ENCODE data around the gene CCDC47.

The CCDC47 gene

DNA sequence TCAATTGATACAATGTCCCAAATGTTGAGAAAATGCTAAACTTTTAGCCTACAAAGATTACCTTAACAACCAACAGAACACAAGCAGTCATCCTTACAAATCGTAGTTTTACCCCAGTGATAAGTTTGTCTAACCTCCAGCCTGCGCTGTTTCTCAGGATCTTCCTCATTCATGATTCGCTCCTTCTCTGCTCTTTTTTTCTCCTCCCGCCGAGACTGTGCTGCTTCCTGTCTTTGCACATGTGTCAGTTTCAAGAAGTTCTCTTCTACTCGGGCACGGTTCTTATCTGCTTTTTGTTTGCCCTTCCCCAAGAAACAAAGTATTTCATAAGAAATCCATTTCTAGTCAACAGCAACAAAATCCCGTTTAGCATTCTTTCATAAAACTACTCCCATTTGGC, 21.6 kb downstream of the CCDC47 start:
- TF ChIP-seq, protein P1, sequence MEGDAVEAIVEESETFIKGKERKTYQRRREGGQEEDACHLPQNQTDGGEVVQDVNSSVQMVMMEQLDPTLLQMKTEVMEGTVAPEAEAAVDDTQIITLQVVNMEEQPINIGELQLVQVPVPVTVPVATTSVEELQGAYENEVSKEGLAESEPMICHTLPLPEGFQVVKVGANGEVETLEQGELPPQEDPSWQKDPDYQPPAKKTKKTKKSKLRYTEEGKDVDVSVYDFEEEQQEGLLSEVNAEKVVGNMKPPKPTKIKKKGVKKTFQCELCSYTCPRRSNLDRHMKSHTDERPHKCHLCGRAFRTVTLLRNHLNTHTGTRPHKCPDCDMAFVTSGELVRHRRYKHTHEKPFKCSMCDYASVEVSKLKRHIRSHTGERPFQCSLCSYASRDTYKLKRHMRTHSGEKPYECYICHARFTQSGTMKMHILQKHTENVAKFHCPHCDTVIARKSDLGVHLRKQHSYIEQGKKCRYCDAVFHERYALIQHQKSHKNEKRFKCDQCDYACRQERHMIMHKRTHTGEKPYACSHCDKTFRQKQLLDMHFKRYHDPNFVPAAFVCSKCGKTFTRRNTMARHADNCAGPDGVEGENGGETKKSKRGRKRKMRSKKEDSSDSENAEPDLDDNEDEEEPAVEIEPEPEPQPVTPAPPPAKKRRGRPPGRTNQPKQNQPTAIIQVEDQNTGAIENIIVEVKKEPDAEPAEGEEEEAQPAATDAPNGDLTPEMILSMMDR (IDR thresholded peaks at IDR 0.05), result no peak

DNA sequence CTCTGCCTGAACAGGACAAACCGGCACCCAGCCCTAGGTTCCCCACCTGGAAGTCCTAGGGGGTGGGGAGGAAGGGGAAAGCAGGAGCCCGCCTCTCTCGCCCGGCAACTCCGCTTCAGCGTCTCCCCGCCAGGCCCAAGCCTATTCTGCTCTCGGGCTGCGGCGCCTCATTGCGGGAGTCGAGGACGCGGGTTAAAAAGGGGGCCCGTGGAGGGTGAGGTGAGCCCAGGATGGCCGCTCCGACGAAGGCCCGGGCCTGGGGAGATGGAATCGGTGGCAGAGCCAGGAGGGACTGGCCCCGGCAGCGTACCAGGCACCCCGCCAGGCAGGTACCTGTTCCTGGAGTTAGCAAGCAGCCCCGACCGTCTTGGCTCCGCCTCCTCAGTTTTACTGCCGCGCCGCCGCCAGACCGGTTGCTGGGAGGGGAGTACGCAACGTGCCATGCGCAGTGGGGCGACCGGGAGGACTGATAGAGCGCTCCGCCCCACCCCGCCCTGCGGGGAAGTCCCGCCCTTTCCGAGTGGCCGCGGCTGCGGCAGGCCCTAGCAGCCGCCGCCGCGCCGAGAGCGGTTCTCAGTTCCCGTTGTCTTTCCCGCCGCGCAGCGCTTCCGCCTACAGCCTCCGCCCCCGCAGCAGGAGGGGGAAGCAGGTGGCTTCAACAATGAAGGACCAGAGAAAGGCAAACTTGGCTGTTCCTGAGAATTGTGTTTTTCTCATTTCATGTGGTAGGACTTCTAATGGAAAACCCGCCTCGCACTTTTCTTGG, 31.8 kb downstream of the CCDC47 start, which contains the start of gene STRADA:
Gene STRADA, minus strand, starts transcription at position 392 of the 766 bp plus-strand sequence. CDS start 13,430 bp downstream, outside the sequence.
- TF ChIP-seq, protein P1 (IDR thresholded peaks at IDR 0.05), result no peak

DNA sequence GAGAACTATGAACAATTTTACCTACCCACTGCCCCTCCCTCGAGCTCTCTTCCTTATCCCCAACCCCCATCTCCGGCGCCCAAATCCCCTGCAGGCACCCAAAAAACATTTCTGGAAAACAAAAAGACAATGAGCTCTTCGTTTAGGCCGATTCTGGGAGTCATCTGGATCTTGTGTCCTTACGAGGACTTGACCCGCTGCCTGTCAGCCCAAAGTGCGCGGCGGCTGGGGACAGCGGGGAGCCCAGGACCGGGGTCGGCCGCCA, 32.3 kb downstream of the CCDC47 start:
- TF ChIP-seq, protein P1 (IDR thresholded peaks at IDR 0.05), result no peak

DNA sequence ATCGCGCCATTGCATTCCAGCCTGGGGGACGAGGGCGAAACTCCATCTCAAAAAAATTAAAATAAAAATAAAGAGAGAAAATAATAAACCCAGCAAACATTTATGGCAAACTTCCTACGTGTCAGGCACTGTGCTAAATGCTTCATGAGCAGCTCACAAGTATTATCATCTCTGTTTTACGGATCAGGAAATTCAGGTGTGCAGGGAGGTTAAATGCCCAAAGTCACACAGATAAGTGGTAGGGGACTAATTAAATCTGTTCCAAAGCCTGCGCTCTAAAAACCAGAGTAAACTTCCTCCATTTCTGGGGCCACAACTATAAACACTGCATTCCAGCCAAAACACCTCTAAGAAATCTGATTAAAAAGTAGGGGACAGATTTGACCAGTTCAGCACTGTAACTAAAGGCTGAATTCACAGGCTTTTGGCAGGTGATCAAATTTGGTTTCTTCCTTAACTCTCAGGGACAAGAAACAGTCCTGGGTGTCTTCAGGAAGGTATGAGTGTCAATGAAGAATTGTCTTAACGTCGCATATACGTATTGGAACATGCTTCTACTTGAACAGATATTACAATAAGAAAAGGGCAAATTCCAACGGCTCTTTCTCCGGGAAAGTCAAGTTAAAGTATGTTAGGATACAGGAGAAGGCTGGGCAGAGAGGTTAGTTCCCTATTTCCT, 32.8 kb downstream of the CCDC47 start:
- TF ChIP-seq, protein P1 (IDR thresholded peaks at IDR 0.05), result no peak

DNA sequence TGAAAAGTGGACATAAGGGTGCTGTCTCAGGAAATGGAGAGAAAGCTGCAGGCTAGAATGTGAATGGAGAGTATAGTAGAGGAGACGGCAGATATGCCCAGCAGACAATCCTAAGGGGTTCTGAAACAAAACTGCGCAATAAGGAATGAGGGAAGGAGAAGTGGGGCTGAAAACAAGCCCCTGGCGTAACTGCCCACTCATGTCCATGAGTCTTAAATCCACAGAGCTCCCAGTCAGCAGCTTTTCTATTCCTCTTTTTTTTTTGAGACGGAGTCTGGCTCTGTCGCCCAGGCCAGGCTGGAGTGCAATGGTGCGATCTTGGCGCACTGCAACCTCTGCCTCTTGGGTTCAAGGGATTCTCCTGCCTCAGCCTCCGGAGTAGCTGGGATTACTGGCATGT, 37.7 kb downstream of the CCDC47 start:
- TF ChIP-seq, protein P1 (IDR thresholded peaks at IDR 0.05), result no peak

DNA sequence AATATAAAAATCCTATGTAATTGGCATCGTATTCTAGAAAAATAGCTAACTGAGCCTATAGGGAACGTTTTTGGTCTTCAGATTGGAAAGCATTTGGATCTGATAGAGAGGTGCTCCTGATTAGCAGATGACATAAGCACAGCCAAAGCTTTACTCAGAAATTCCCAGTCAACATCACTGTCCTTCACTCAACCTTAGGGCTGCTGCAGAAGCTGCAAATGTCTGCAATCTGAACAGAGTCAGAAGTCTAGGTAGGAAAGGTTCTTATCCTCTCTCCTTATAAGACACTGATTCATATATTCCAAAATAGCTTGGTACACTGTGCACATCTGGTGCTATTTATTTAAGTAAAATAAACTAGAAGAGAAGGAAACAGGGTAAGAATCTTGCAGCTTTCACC, 51.0 kb downstream of the CCDC47 start:
- TF ChIP-seq, protein P1 (IDR thresholded peaks at IDR 0.05), result no peak

DNA sequence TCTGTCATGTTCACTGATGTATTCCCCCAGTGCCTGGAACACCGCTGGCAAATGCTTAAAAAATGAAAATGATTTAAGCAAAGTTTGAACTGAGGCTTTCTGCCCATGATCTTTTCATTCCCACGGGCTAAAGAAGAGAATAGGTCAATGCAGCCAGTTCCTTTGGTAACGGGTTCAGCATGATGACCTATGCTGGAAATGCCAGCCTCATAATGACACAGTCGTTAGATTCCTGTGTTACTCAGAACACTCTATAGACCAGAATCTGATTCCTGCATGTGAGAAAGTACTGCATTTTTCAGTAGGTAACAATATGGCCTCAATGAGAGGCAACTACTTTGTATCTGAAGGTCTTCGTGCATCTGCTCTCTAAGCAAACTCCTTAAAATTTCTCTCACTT, 54.4 kb downstream of the CCDC47 start:
- TF ChIP-seq, protein P1 (IDR thresholded peaks at IDR 0.05), result no peak

Measured in LNCAP (cell line).